Activated CD4-positive, alpha-beta memory T cell treated with anti-CD3 and anti-CD28 coated beads, Interleukin-2, amount 10 ng/mL, durations not matched to agents 7 days and 5 days (primary cell): ENCODE data around the gene TMEM38B. TPM values are rescaled to one million over a fixed set of nuclear protein-coding genes. Genes with fewer than 3 reads are reported as not detected.

ENCODE experiments used
- CTCF ChIA-PET: fragments of 350-600 bp; sonication (Branson Sonifier 250); formaldehyde crosslinking; loops from one replicate; lab custom pipeline; 2021; ENCODE audit warnings: antibody characterized with exemption, inconsistent platforms; lab: Charles Lee
- POLR2A ChIA-PET: fragments of 350-600 bp; sonication (Branson Sonifier 250); formaldehyde crosslinking; loops from one replicate; lab custom pipeline; 2021; ENCODE audit warnings: antibody characterized with exemption; lab: Charles Lee
- DNase-seq: peaks from one replicate; pipeline ENCODE4 v3.0.0-alpha.2; 2020
- H3K27ac Mint-ChIP-seq: one replicate; pipeline ENCODE4 v1.8.0; 2021; ENCODE audit warnings: mild to moderate bottlenecking, mixed read lengths
- H3K27me3 Mint-ChIP-seq: one replicate; pipeline ENCODE4 v1.8.0; 2021; ENCODE audit warnings: mixed read lengths
- H3K36me3 Mint-ChIP-seq: one replicate; pipeline ENCODE4 v1.8.0; 2021; ENCODE audit warnings: low read depth, mixed read lengths
- H3K4me1 Mint-ChIP-seq: one replicate; pipeline ENCODE4 v1.8.0; 2021; ENCODE audit warnings: mixed read lengths
- H3K4me3 Mint-ChIP-seq: one replicate; pipeline ENCODE4 v1.8.0; 2021; ENCODE audit warnings: mild to moderate bottlenecking, mixed read lengths
- H3K9me3 Mint-ChIP-seq: one replicate; pipeline ENCODE4 v1.8.0; 2021; ENCODE audit warnings: mixed read lengths
- total RNA-seq, 2 experiments: library from RNA; stranded (reverse); gene quantifications; one replicate each; pipeline ENCODE4 v1.2.3, GENCODE V29; 2021

Gene TMEM38B, protein sequence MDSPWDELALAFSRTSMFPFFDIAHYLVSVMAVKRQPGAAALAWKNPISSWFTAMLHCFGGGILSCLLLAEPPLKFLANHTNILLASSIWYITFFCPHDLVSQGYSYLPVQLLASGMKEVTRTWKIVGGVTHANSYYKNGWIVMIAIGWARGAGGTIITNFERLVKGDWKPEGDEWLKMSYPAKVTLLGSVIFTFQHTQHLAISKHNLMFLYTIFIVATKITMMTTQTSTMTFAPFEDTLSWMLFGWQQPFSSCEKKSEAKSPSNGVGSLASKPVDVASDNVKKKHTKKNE
- 1 to 10 TPM; 8.1 to 9.2 TPM for total RNA-seq

DNA sequence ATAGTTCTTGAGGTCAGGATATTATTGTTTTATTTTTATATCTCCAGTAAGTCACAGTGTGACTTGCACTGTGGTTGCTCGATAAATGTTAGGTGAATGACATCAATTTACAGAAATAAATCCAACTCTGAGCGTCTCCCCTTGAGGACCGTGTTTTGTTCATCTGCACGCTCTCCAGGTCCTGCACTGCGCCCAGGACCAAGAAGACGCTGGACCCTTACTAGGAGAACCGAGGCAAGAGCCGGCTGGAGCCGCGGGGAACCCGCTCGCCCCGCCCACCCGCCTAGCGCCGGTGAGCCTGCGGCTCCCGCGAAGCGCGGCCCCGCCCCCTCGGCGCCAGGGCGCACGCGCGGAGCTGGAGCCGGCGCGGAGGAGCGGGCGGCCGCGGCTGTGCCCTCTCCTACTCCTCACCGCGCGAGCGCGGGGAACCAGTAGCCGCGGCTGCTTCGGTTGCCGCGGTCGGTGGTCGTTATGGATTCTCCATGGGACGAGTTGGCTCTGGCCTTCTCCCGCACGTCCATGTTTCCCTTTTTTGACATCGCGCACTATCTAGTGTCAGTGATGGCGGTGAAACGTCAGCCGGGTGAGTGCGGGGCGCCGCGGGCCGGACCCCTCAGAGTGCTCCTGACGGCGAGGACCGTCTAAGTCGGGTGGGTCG lies at the start of gene TMEM38B:
Gene TMEM38B, plus strand, starts transcription at position 352 of the 658 bp plus-strand sequence. Its CDS starts 120 bp downstream, at position 472.
- Mint-ChIP-seq H3K4me3 (peak within 1 kb of the TSS; percentile 81), H3K9me3 (no peaks in the 10 kb centered on the region), H3K36me3 (no peaks in the 10 kb centered on the region), H3K4me1 (peaks cover 15% of the 10 kb centered on the region), H3K27ac (peak within 1 kb of the TSS; percentile 52), H3K27me3 (peaks cover 23% of the 10 kb centered on the region)
- CTCF ChIA-PET: interaction anchor here (0.6 to 2.0 kb wide), 5 partner anchors 14 to 187 kb away, joined by 3 to 15 read pairs (median 4); no protein-coding TSS in a partner anchor
- POLR2A ChIA-PET: interaction anchor here (0.7 kb wide), 1 partner anchor 20 kb away, joined by 3 read pairs; no protein-coding TSS in a partner anchor
- peak; percentile 80 for DNase-seq

DNA sequence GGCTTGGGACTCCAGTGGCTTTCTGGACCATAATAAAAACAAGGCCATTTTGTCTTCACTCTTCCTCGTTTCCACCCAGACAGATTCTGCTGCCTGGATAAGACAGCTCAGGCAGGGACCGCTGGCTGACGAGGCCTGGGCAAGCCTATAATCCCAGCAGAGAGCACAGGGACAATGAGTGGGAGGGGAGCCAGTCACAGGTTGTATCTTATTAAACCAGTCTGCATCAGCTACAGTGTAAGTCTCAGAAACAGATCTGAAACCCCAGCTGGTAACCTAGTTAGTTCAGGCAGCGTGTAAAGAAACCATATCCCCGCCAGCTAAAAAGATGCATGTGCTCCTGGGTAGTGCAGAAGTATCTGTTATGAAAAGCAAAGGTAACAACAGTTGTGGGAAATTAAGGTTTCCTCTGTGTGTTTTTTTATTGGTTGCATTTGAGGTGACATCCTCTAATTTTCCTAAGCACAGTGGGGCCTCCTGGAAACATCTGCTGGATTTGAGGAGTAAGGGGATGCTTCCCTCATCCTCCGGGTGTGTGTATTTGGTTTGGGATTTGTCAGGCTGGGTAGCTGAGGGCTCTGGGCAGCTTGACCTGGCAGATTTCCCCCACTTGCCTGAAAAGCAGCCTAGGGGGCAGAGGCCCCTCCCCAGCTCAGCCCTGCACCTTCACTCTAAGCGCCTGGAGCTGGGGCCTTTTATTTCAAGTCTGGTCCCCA lies 47.3 kb upstream of the TMEM38B start:
- Mint-ChIP-seq H3K36me3 (no peaks in the 10 kb centered on the region), H3K27ac (no peak overlapping the region), H3K4me3 (no peak overlapping the region), H3K9me3 (no peaks in the 10 kb centered on the region), H3K27me3 (peaks cover 2% of the 10 kb centered on the region), H3K4me1 (no peaks in the 10 kb centered on the region)
- POLR2A ChIA-PET: no interaction called here
- CTCF ChIA-PET: no interaction called here
- DNase-seq: no peak

DNA sequence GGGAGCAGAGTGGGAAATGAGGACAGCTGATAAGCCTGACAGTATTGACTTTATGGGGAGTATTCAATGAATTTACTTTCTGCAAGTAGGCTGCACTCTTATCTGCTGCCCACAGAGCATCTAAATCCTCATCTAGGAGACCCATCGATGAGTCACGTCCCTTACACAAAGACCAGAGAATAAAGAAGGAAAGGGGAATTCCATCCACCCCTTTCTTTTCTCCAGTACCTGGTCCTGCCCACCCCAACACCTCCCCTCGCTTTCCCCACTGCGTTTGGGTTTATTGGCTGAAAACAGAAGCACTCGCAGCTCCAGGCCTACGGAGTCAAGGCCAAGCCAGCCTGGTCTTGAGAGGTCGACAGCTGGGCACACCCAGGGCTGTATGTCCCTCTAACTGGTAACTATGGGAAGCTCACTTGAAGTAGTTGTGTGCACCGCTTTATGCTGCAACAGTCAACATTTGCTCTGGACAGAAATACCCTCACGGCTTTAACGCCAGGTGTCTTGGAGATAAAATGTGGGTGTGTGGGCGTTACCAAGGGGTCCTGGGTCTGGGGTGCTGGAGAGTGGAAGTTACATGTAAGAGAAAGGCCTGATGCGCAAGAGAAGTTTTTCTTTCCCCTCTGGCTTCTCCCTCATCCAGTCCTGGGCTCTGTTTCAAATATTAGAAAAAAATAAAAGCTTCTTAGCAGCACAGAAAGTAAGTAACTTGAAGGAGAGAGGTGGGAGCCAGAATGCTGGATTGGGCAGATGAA lies 46.6 kb upstream of the TMEM38B start:
- H3K36me3 Mint-ChIP-seq: no peaks in the 10 kb centered on the region
- H3K9me3 Mint-ChIP-seq: no peaks in the 10 kb centered on the region
- DNase-seq: no peak
- POLR2A ChIA-PET: no interaction called here
- CTCF ChIA-PET: no interaction called here
- H3K27ac Mint-ChIP-seq: no peak overlapping the region
- no peaks in the 10 kb centered on the region for H3K4me1 Mint-ChIP-seq
- peaks cover 4% of the 10 kb centered on the region for H3K27me3 Mint-ChIP-seq
- H3K4me3 Mint-ChIP-seq: no peak overlapping the region

DNA sequence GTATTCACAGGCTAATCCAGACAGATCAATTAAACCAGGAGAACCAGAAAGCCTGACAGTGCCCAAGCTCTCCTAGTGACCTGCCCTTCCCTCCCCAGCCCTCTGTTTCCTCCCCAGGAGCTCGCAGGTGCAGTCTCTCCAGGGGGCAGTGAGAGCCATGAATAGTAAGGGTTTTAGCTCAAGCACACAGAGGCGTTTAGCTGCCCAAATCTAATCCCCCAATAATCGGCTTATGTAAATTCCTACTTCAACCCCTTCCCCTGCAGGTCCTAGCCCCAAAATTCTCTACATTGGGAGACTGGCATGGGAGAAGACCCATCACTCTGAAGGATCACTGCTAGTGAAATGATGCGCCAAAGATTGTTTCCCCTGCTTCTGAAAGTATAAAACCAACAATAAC lies 42.5 kb upstream of the TMEM38B start:
- H3K9me3 Mint-ChIP-seq: no peaks in the 10 kb centered on the region
- POLR2A ChIA-PET: no interaction called here
- DNase-seq: no peak
- H3K27ac Mint-ChIP-seq: no peak overlapping the region
- no peak overlapping the region for H3K4me3 Mint-ChIP-seq
- CTCF ChIA-PET: no interaction called here
- H3K36me3 Mint-ChIP-seq: no peaks in the 10 kb centered on the region
- peaks cover 22% of the 10 kb centered on the region for H3K27me3 Mint-ChIP-seq
- H3K4me1 Mint-ChIP-seq: peaks cover 8% of the 10 kb centered on the region

DNA sequence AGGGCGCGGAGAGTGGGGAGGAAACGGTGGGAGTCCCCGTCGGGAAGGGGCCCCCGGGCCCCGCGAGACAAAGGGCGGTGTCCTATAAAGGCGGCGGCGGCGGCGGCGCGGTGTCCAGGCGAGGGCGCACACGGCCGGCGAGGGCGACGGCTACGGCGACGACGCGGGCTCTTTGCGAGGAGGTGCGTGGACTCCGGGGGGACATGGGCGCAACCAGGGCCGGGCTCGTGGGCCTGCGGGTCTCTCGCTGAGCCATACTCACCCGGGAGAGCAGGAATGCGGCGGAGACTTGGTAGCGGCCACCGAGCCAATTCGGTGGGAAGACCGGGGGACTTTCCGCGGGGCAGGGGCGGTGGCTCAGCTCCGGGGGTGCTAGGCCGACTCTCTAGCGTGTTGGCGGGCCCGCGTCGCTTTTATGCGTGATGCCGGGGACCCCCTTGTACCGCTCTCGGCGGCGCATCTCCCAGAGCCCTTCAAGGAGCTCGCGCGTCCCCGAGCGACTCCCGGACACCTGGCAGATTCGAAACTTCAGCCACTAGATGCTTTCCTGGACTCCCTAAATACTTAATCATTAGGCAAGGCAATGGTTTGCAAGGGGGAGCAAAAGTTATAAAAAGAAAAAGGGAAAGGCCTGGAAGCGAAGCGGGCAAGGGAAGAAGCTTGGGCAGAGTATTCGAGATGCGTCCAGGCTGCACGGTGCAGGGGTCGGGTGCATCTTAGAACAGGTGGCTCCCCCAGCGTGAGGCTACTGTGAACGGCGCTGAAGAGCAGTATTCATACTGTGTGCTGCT lies 38.0 kb upstream of the TMEM38B start:
- H3K36me3 Mint-ChIP-seq: no peaks in the 10 kb centered on the region
- H3K4me3 Mint-ChIP-seq: peak overlapping the region; percentile 16
- no peaks in the 10 kb centered on the region for H3K9me3 Mint-ChIP-seq
- H3K27ac Mint-ChIP-seq: no peak overlapping the region
- H3K4me1 Mint-ChIP-seq: peaks cover 10% of the 10 kb centered on the region
- H3K27me3 Mint-ChIP-seq: peaks cover 39% of the 10 kb centered on the region
- no peak for DNase-seq
- POLR2A ChIA-PET: no interaction called here
- CTCF ChIA-PET: interaction anchor here (1.4 kb wide), 1 partner anchor 11 kb away, joined by 3 read pairs; no protein-coding TSS in a partner anchor

DNA sequence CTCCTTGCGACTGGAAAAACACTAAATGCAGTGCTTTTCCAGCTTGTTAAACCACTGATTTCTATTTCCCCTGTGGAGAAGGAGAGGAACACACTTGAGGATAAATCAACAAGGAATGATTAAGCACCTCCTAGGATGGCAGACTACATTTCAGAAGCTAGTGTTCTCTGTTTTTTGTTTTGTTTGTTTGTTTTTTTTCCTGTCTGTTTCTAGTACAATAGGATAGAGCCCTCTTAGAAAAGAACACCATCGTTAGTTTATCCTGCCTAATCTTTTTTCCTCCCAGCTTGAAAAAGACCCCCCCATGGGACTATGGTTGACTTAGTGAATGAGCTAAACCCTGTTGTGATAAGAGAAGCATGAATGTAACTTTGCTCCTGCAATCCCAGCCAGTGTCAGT lies 36.0 kb upstream of the TMEM38B start:
- Mint-ChIP-seq H3K27ac (no peak overlapping the region), H3K27me3 (peaks cover 34% of the 10 kb centered on the region), H3K9me3 (no peaks in the 10 kb centered on the region), H3K4me1 (peaks cover 10% of the 10 kb centered on the region), H3K36me3 (no peaks in the 10 kb centered on the region), H3K4me3 (no peak overlapping the region)
- CTCF ChIA-PET: interaction anchor here (1.6 kb wide), 1 partner anchor 20 kb away, joined by 4 read pairs; no protein-coding TSS in a partner anchor
- DNase-seq: no peak
- POLR2A ChIA-PET: no interaction called here

DNA sequence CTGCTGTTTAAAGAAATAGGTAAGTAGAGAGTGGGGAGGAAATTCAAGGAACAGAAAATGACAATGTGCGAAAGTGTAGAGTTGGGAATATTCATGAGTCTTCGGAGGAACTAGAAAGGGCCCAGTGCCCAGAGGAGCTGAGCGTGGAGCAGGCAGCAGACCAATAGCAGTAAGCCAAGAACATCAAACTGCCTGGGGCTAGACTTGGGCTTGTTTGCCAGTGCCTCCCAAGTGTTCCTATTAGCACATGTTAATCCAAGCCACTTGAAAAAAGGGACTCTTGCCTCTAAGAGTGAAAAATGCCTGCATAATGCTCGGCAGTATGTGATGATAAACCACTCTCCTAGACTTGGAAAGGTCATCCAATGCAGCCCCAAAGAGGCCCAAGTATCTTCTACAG lies 33.3 kb upstream of the TMEM38B start:
- peaks cover 7% of the 10 kb centered on the region for H3K4me1 Mint-ChIP-seq
- no peak overlapping the region for H3K27ac Mint-ChIP-seq
- H3K36me3 Mint-ChIP-seq: no peaks in the 10 kb centered on the region
- peaks cover 22% of the 10 kb centered on the region for H3K27me3 Mint-ChIP-seq
- CTCF ChIA-PET: no interaction called here
- no peaks in the 10 kb centered on the region for H3K9me3 Mint-ChIP-seq
- DNase-seq: no peak
- H3K4me3 Mint-ChIP-seq: no peak overlapping the region
- POLR2A ChIA-PET: no interaction called here

DNA sequence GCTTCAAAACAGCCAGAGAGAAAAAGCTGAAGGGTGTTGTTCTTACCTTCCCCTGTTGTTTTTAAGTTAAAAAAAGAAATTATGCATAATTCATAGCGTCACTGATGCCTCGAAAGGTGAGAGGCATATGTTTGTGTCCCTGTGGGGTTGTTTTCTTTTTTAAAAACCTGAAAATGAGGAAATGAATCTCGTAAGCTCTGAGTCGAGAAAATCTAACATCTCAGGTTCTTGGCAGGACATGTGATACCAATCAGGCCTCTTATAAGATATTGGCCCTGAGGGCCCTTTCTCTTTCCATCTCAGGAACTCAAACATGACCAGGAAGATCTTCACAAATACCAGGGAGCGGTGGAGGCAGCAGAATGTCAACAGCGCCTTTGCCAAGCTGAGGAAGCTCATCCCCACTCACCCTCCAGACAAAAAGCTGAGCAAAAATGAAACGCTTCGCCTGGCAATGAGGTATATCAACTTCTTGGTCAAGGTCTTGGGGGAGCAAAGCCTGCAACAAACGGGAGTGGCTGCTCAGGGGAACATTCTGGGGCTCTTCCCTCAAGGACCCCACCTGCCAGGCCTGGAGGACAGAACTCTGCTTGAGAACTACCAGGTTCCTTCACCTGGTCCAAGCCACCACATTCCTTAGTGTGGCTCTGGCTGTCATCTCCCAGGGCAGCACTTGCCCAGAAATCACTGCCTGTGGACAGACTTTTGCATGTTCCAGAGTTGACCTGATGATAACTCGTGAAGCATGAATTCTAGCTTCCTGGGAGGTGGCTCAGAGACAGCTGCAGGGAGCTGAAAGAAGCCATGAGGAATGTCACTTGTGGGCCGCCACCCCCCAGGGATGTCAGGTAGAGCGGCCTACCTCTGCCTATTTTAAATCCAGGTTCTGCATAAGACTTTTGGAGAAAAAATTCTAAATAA lies 31.9 kb upstream of the TMEM38B start, which contains the start of gene TAL2:
Gene TAL2, plus strand, starts transcription at position 274 of the 921 bp plus-strand sequence. Its CDS starts 40 bp downstream, at position 314.
- ChIA-PET POLR2A (no interaction called here), CTCF (no interaction called here)
- no peak within 1 kb of the TSS for H3K4me3 Mint-ChIP-seq
- no peak for DNase-seq
- H3K4me1 Mint-ChIP-seq: no peaks in the 10 kb centered on the region
- H3K27ac Mint-ChIP-seq: no peak within 1 kb of the TSS
- H3K27me3 Mint-ChIP-seq: peaks cover 14% of the 10 kb centered on the region
- H3K36me3 Mint-ChIP-seq: no peaks in the 10 kb centered on the region
- no peaks in the 10 kb centered on the region for H3K9me3 Mint-ChIP-seq

DNA sequence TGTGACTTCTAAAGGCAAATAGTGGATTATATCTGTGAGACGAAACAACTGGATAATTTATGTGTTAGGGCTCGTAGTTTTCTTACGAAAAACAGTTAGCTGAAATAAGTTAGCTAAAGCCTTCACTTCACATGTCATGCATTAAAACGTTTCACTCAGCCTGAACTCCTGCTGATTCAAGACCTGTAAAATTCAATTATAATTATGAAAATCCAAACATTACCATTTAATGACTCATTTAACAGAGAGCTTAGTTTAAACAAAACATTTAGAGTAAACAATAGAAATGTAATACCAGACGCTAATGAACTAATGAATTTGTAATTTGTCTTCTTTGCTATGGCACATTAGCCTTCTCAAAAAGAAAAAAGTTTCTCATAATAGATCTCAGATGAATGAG lies 30.4 kb upstream of the TMEM38B start:
- H3K4me1 Mint-ChIP-seq: no peaks in the 10 kb centered on the region
- peaks cover 7% of the 10 kb centered on the region for H3K27me3 Mint-ChIP-seq
- no peaks in the 10 kb centered on the region for H3K36me3 Mint-ChIP-seq
- ChIA-PET CTCF (interaction anchor here (1.2 kb wide), 1 partner anchor 54 kb away, joined by 5 read pairs; no protein-coding TSS in a partner anchor), POLR2A (no interaction called here)
- H3K9me3 Mint-ChIP-seq: no peaks in the 10 kb centered on the region
- no peak overlapping the region for H3K4me3 Mint-ChIP-seq
- no peak overlapping the region for H3K27ac Mint-ChIP-seq
- DNase-seq: no peak

DNA sequence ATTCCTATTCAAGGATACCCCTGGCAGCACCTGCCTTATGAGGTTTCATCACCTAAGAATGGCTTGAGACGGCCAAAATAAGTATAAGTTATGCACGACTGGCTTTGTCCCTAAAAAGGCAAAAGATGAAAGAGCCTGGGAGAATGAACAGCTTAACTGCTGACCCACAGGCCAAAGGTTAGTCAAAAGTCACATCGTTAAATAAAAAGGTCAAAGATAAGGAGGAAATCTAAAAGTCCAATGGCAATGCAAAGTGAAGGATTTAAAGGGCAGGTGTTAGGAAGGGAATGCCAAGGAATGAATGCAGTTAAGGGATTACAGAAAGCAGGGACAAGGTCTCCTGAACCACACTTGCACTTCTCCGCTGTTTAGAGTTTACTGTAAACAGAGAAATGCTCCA lies 26.5 kb upstream of the TMEM38B start:
- no peak for DNase-seq
- H3K4me3 Mint-ChIP-seq: no peak overlapping the region
- H3K4me1 Mint-ChIP-seq: no peaks in the 10 kb centered on the region
- H3K36me3 Mint-ChIP-seq: no peaks in the 10 kb centered on the region
- peaks cover 7% of the 10 kb centered on the region for H3K27me3 Mint-ChIP-seq
- no peak overlapping the region for H3K27ac Mint-ChIP-seq
- H3K9me3 Mint-ChIP-seq: no peaks in the 10 kb centered on the region
- CTCF ChIA-PET: interaction anchor here (1.6 kb wide), 1 partner anchor 51 kb away, joined by 3 read pairs; no protein-coding TSS in a partner anchor
- POLR2A ChIA-PET: no interaction called here

DNA sequence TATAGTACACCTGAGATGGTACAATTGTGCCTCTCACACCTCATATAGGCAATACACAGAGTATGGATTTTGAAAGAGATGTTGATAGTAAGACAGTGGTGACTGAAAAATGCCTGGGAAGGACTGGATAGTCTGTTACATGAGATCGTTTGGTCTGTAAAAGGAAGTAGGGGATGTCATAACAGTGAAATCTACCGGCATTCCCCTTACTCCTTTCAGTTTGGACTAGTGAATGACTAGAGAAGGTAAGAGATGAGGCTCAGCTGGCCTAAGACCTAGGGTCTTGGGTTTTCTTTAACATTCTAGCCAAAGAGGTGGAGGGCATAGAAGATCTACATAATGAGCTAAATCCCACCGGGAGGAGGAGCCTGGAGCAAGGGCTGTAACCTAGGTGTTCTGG lies 24.0 kb upstream of the TMEM38B start:
- DNase-seq: no peak
- POLR2A ChIA-PET: no interaction called here
- H3K9me3 Mint-ChIP-seq: no peaks in the 10 kb centered on the region
- H3K4me1 Mint-ChIP-seq: no peaks in the 10 kb centered on the region
- no peak overlapping the region for H3K4me3 Mint-ChIP-seq
- H3K27me3 Mint-ChIP-seq: peaks cover 9% of the 10 kb centered on the region
- H3K27ac Mint-ChIP-seq: no peak overlapping the region
- no peaks in the 10 kb centered on the region for H3K36me3 Mint-ChIP-seq
- CTCF ChIA-PET: no interaction called here
